Endodermal cell (in vitro differentiated cells): ENCODE measurements around the gene ENGASE. TPM values are rescaled to one million over a fixed set of nuclear protein-coding genes. Genes with fewer than 3 reads are reported as not detected.

Source experiments
- DNase-seq: peaks from one replicate; pipeline ENCODE4 v3.0.0-alpha.2; 2017
- H3K27ac ChIP-seq: 2 replicates; pipeline ENCODE4 v1.5.1; 2013; ENCODE audit warnings: mild to moderate bottlenecking, low read depth, low read length, moderate library complexity
- H3K27me3 ChIP-seq: 2 replicates; pipeline ENCODE4 v1.6.1; 2013; ENCODE audit warnings: mild to moderate bottlenecking, low read length, moderate library complexity; ENCODE audit not compliant: insufficient read depth, control insufficient read depth, poor library complexity, severe bottlenecking
- H3K36me3 ChIP-seq: 2 replicates; pipeline ENCODE4 v1.7.0; 2013; ENCODE audit warnings: mild to moderate bottlenecking, low read length, moderate library complexity; ENCODE audit not compliant: control insufficient read depth, insufficient read depth
- H3K4me1 ChIP-seq: one replicate; pipeline ENCODE4 v1.7.0; 2013; ENCODE audit warnings: low read length; ENCODE audit not compliant: control insufficient read depth, insufficient read depth
- H3K4me3 ChIP-seq: 2 replicates; pipeline ENCODE4 v1.5.1; 2013; ENCODE audit warnings: mild to moderate bottlenecking, low read length, moderate library complexity
- H3K9ac ChIP-seq: 2 replicates; pipeline ENCODE4 v1.6.1; 2013; ENCODE audit warnings: mild to moderate bottlenecking, low read length, moderate library complexity; ENCODE audit not compliant: poor library complexity, severe bottlenecking; ENCODE audit errors: extremely low read depth
- H3K9me3 ChIP-seq: 2 replicates; pipeline ENCODE4 v1.6.1; 2013; ENCODE audit warnings: mild to moderate bottlenecking, low read length, moderate library complexity; ENCODE audit not compliant: control insufficient read depth
- H3K27ac Mint-ChIP-seq: 2 replicates; pipeline ENCODE4 v1.8.0; 2020; ENCODE audit warnings: mixed read lengths
- H3K27me3 Mint-ChIP-seq: 2 replicates; pipeline ENCODE4 v1.8.0; 2021; ENCODE audit warnings: mild to moderate bottlenecking, mixed read lengths; ENCODE audit not compliant: insufficient read depth
- H3K36me3 Mint-ChIP-seq: 2 replicates; pipeline ENCODE4 v1.8.0; 2020; ENCODE audit warnings: low read depth, mixed read lengths
- H3K4me1 Mint-ChIP-seq: 2 replicates; pipeline ENCODE4 v1.8.0; 2020; ENCODE audit warnings: mixed read lengths
- H3K4me3 Mint-ChIP-seq: 2 replicates; pipeline ENCODE4 v1.8.0; 2020; ENCODE audit warnings: mild to moderate bottlenecking, moderate library complexity, mixed read lengths
- H3K9me3 Mint-ChIP-seq: 2 replicates; pipeline ENCODE4 v1.8.0; 2020; ENCODE audit warnings: mild to moderate bottlenecking, mixed read lengths
- CTCF ChIP-seq: fragments of 200-600 bp; sonication (generic); conservative IDR thresholded peaks from 2 replicates; pipeline ENCODE4 v1.5.0; 2021; ENCODE audit warnings: antibody characterized with exemption, mild to moderate bottlenecking
- WGBS, 2 experiments: methylation state at CpG; one replicate each; pipeline versions ENCODE4 v1.1.5 to v1.1.7; 2013; ENCODE audit warnings: missing lambda C conversion rate in 2 of 2, mixed read lengths in 1 of 2; ENCODE audit not compliant: insufficient coverage in 1 of 2, insufficient read length in 1 of 2; 5-methylcytosine and 5-hydroxymethylcytosine counted together
- total RNA-seq, 2 donors: library from RNA; stranded (reverse); fragmentation: NEBNext Ultra II Directional in 1 of 2; extraction: Animal tissue kit (Norgen Biotek cat#: 25700) in 1 of 2; gene quantifications; 2 replicates in 1 of 2; 3 replicates in 1 of 2; pipeline ENCODE4 v1.2.1, GENCODE V29; 2021

Gene ENGASE
- total RNA-seq, 2 donors from 2014 or later = 40.8 to 42.0 TPM

GRCh38 chr17:79113699-79114457 is 39.3 kb downstream of the ENGASE start:
- Mint-ChIP-seq H3K4me3 (no peak overlapping the region), H3K4me1 (peaks cover 2% of the 10 kb centered on the region), H3K36me3 (no peaks in the 10 kb centered on the region), H3K9me3 (no peaks in the 10 kb centered on the region), H3K27me3 (no peaks in the 10 kb centered on the region), H3K27ac (peak overlapping the region; percentile 44)
- H3K27ac ChIP-seq = no peak overlapping the region
- no peaks in the 10 kb centered on the region for H3K27me3 ChIP-seq
- TF ChIP-seq CTCF = no peak
- H3K4me1 ChIP-seq = peaks cover 6% of the 10 kb centered on the region
- H3K4me3 ChIP-seq = no peak overlapping the region
- no peak for DNase-seq
- no peak overlapping the region for H3K9ac ChIP-seq
- H3K9me3 ChIP-seq = no peaks in the 10 kb centered on the region
- H3K36me3 ChIP-seq = no peaks in the 10 kb centered on the region
- WGBS, 2 experiments = 88 to 92% methylated on average over 13 to 17 of the region's 17 CpGs

- no peaks in the 10 kb centered on the region for H3K27me3 Mint-ChIP-seq
- no peak overlapping the region for H3K27ac ChIP-seq
- H3K4me3 Mint-ChIP-seq = no peak overlapping the region
- H3K9me3 Mint-ChIP-seq = no peaks in the 10 kb centered on the region
- peak overlapping the region; percentile 44 for H3K27ac Mint-ChIP-seq
- TF ChIP-seq CTCF = no peak
- H3K9ac ChIP-seq = no peak overlapping the region
- no peaks in the 10 kb centered on the region for H3K36me3 ChIP-seq
- H3K36me3 Mint-ChIP-seq = no peaks in the 10 kb centered on the region
- DNase-seq = peak; percentile 74
- no peaks in the 10 kb centered on the region for H3K9me3 ChIP-seq
- H3K4me3 ChIP-seq = no peak overlapping the region
- WGBS, 2 experiments = 80 to 82% methylated on average over 13 to 30 of the region's 30 CpGs
- H3K4me1 Mint-ChIP-seq = peaks cover 2% of the 10 kb centered on the region
- no peaks in the 10 kb centered on the region for H3K27me3 ChIP-seq
- H3K4me1 ChIP-seq = peaks cover 6% of the 10 kb centered on the region
Observed at GRCh38 chr17:79114458-79115301, 40.1 kb downstream of the ENGASE start.

GRCh38 chr17:79115487-79115886 is 40.9 kb downstream of the ENGASE start:
- Histone ChIP-seq H3K4me1 (peaks cover 6% of the 10 kb centered on the region), H3K9ac (no peak overlapping the region), H3K9me3 (no peaks in the 10 kb centered on the region), H3K27me3 (no peaks in the 10 kb centered on the region), H3K27ac (no peak overlapping the region), H3K36me3 (no peaks in the 10 kb centered on the region), H3K4me3 (no peak overlapping the region)
- Mint-ChIP-seq H3K36me3 (no peaks in the 10 kb centered on the region), H3K4me3 (no peak overlapping the region), H3K27me3 (no peaks in the 10 kb centered on the region), H3K27ac (no peak overlapping the region), H3K4me1 (peaks cover 2% of the 10 kb centered on the region), H3K9me3 (no peaks in the 10 kb centered on the region)
- TF ChIP-seq CTCF = no peak
- WGBS, 2 experiments = 87 to 94% methylated on average over 3 to 22 of the region's 22 CpGs
- DNase-seq = no peak
